Measurements from ENCODE around the gene SMAP2. TPM values are rescaled to one million over a fixed set of nuclear protein-coding genes. Genes with fewer than 3 reads are reported as not detected.

Gene SMAP2
- total RNA-seq, 4 donors from 2014 or later, result 14.9 to 121 (median 47.5) TPM

- H3K9me3 ChIP-seq, result no peaks in the 10 kb centered on the region
- intact Hi-C loops (cut with DNase I; ENCODE audit: low total_unique reads), result loop anchor here (2.0 to 5.0 kb wide), 5 partner anchors 33 to 260 kb away; partner anchors contain the start of genes COL9A2 and SMAP2
- peak; percentile 78 to 87 (median 82) for TF ChIP-seq CTCF (IDR thresholded peaks at IDR 0.05 in 4 of 5, conservative IDR thresholded peaks at IDR 0.05 in 1 of 5)
- no peak for TF ChIP-seq POLR2A (IDR thresholded peaks at IDR 0.05)
- DNase-seq, result no peak
- in situ Hi-C loops (cut with MboI; ENCODE audit: low sequenced_read_pairs in 4 of 4), result loop anchor here (5.0 to 10.0 kb wide), 5 partner anchors 50 to 263 kb away; no protein-coding TSS in a partner anchor
- no peak overlapping the region for H3K4me3 ChIP-seq
- H3K27me3 ChIP-seq, result no peaks in the 10 kb centered on the region
- no peaks in the 10 kb centered on the region for H3K4me1 ChIP-seq
- H3K27ac ChIP-seq, result no peak overlapping the region
- ATAC-seq, result peak; percentile 52 to 78
- H3K36me3 ChIP-seq, result peaks cover 0 to 13% of the 10 kb centered on the region in 2 donors
Observed at GRCh38 chr1:40404670-40405462, 31.3 kb downstream of the SMAP2 start.

GRCh38 chr1:40405812-40406211 is 32.3 kb downstream of the SMAP2 start:
- H3K4me1 ChIP-seq, result no peaks in the 10 kb centered on the region
- DNase-seq (no peak), ATAC-seq (no peak)
- TF ChIP-seq CTCF (IDR thresholded peaks at IDR 0.05 in 4 of 5, conservative IDR thresholded peaks at IDR 0.05 in 1 of 5), result no peak
- no peak for TF ChIP-seq POLR2A (IDR thresholded peaks at IDR 0.05)
- H3K36me3 ChIP-seq, result peaks cover 0 to 13% of the 10 kb centered on the region in 2 donors
- H3K9me3 ChIP-seq, result no peaks in the 10 kb centered on the region
- intact Hi-C loops (cut with DNase I; ENCODE audit: low total_unique reads), result loop anchor here (2.0 to 5.0 kb wide), 5 partner anchors 34 to 261 kb away; partner anchors contain the start of genes COL9A2 and SMAP2
- no peak overlapping the region for H3K4me3 ChIP-seq
- in situ Hi-C loops (cut with MboI; ENCODE audit: low sequenced_read_pairs in 4 of 4), result loop anchor here (5.0 to 10.0 kb wide), 5 partner anchors 51 to 264 kb away; no protein-coding TSS in a partner anchor
- H3K27me3 ChIP-seq, result no peaks in the 10 kb centered on the region
- no peak overlapping the region for H3K27ac ChIP-seq

GRCh38 chr1:40407453-40407852 is 33.9 kb downstream of the SMAP2 start:
- H3K27ac ChIP-seq, result no peak overlapping the region
- in situ Hi-C loops (cut with MboI; ENCODE audit: low sequenced_read_pairs in 4 of 4) (loop anchor here (5.0 to 10.0 kb wide), 5 partner anchors 53 to 265 kb away; no protein-coding TSS in a partner anchor), intact Hi-C loops (cut with DNase I; ENCODE audit: low total_unique reads) (loop anchor here (5.0 kb wide), 3 partner anchors 35 to 90 kb away; partner anchors contain the start of genes COL9A2 and SMAP2)
- DNase-seq (no peak), ATAC-seq (no peak)
- H3K36me3 ChIP-seq, result peaks cover 0 to 13% of the 10 kb centered on the region in 2 donors
- no peak overlapping the region for H3K4me3 ChIP-seq
- TF ChIP-seq POLR2A (IDR thresholded peaks at IDR 0.05) (no peak), CTCF (IDR thresholded peaks at IDR 0.05 in 4 of 5, conservative IDR thresholded peaks at IDR 0.05 in 1 of 5) (no peak)
- no peaks in the 10 kb centered on the region for H3K4me1 ChIP-seq
- H3K9me3 ChIP-seq, result no peaks in the 10 kb centered on the region
- no peaks in the 10 kb centered on the region for H3K27me3 ChIP-seq

- no peak for DNase-seq
- no peak for ATAC-seq
- intact Hi-C loops (cut with DNase I; ENCODE audit: low total_unique reads) (loop anchor here (5.0 kb wide), 3 partner anchors 37 to 92 kb away; partner anchors contain the start of genes COL9A2 and SMAP2), in situ Hi-C loops (cut with MboI; ENCODE audit: low sequenced_read_pairs in 4 of 4) (loop anchor here (5.0 to 10.0 kb wide), 5 partner anchors 55 to 267 kb away; no protein-coding TSS in a partner anchor)
- TF ChIP-seq CTCF (IDR thresholded peaks at IDR 0.05 in 4 of 5, conservative IDR thresholded peaks at IDR 0.05 in 1 of 5), result no peak
- no peak for TF ChIP-seq POLR2A (IDR thresholded peaks at IDR 0.05)
- H3K9me3 ChIP-seq, result no peaks in the 10 kb centered on the region
- peaks cover 0 to 19% of the 10 kb centered on the region in 2 donors for H3K36me3 ChIP-seq
- no peak overlapping the region for H3K4me3 ChIP-seq
- H3K4me1 ChIP-seq, result no peaks in the 10 kb centered on the region
- no peaks in the 10 kb centered on the region for H3K27me3 ChIP-seq
- no peak overlapping the region for H3K27ac ChIP-seq
Observed at GRCh38 chr1:40409467-40409866, 35.9 kb downstream of the SMAP2 start.

Measured in gastrocnemius medialis (tissue), 4 donors.